Gastroesophageal sphincter (tissue), 3 donors: Measurements from ENCODE around the gene TMTC1.

Experiments
- EP300 ChIP-seq: sonication (generic); formaldehyde crosslinking; IDR thresholded peaks from one replicate; pipeline ENCODE4 v1.6.1; 2017; ENCODE audit warnings: antibody characterized with exemption, mild to moderate bottlenecking
- POLR2A ChIP-seq, 2 donors: fragments of 450-650 bp; IDR thresholded peaks; one replicate each; pipeline ENCODE4 v1.6.1; 2017; ENCODE audit warnings: antibody characterized with exemption in 2 of 2, mild to moderate bottlenecking in 2 of 2, moderate library complexity in 1 of 2
- POLR2AphosphoS5 ChIP-seq: sonication (generic); formaldehyde crosslinking; IDR thresholded peaks from one replicate; pipeline ENCODE4 v1.6.1; 2017; ENCODE audit warnings: antibody characterized with exemption
- TF ChIP-seq, protein P1 (sequence below), 4 experiments: fragments of 200-600 bp in 2 of 4; fragments of 450-650 bp in 2 of 4; sonication (generic) in 1 of 4; IDR thresholded peaks; one replicate each; pipeline ENCODE4 v1.5.1; 2017 to 2019; ENCODE audit warnings: antibody characterized with exemption in 4 of 4, mild to moderate bottlenecking in 2 of 4, moderate library complexity in 2 of 4

DNA sequence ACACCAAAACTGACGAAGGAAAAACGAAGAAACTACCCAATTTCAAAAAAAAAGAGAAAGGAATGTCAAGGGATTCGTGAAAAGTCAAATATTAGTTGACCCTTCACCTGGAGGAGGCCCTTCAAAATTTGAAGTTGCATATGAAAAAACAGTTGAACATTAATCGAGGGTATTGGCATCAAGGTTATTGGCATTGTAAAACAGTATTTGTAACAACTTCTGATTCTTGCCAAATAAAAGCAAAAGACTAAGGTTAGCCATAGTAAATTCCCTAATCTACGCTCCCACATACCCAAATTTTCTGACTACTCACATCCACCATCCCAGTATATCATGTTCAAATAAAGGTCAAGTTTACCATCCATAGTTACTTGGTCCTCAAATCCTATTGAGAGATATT is 118.6 kb downstream of the TMTC1 start:
- no peak for TF ChIP-seq POLR2AphosphoS5
- TF ChIP-seq, protein P1, sequence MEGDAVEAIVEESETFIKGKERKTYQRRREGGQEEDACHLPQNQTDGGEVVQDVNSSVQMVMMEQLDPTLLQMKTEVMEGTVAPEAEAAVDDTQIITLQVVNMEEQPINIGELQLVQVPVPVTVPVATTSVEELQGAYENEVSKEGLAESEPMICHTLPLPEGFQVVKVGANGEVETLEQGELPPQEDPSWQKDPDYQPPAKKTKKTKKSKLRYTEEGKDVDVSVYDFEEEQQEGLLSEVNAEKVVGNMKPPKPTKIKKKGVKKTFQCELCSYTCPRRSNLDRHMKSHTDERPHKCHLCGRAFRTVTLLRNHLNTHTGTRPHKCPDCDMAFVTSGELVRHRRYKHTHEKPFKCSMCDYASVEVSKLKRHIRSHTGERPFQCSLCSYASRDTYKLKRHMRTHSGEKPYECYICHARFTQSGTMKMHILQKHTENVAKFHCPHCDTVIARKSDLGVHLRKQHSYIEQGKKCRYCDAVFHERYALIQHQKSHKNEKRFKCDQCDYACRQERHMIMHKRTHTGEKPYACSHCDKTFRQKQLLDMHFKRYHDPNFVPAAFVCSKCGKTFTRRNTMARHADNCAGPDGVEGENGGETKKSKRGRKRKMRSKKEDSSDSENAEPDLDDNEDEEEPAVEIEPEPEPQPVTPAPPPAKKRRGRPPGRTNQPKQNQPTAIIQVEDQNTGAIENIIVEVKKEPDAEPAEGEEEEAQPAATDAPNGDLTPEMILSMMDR (IDR thresholded peaks at IDR 0.05): no peak
- TF ChIP-seq POLR2A (IDR thresholded peaks at IDR 0.05): no peak
- TF ChIP-seq EP300: no peak
